Measurements from ENCODE around the gene KCND3.
"Not testable (repeated sequence)": the region's sequence is repeated elsewhere in the genome, so short reads cannot be mapped to it uniquely, and the experiment has no call there.

Gene KCND3

DNA sequence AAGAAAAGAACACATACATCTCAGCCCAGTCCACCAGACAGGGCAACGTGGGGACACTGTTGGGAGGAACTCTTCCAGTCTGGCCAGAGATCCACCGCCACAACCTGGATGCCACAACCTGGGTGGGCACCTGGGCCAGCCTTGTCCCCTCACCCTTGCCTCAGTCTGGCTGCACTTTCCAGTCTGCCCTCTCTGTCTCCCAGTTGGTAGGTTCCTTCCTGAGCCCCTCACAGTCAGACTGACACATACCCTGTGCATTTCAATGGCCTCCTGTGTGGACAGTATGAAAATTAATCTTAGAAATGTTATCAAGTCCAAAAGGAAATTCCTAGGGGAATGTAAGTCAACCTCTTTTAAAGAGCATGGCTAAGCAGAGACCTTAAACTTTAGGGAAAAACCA lies 184.2 kb downstream of the KCND3 start:
- H3K27ac Mint-ChIP-seq: no peak overlapping the region
- H3K36me3 Mint-ChIP-seq (ENCODE audit: low read depth): no peaks in the 10 kb centered on the region
- no peak for ATAC-seq
- H3K9me3 Mint-ChIP-seq: no peaks in the 10 kb centered on the region
- no peaks in the 10 kb centered on the region for H3K4me1 Mint-ChIP-seq
- no peak overlapping the region for H3K4me3 Mint-ChIP-seq
- no peaks in the 10 kb centered on the region for H3K27me3 Mint-ChIP-seq
- DNase-seq: no peak

DNA sequence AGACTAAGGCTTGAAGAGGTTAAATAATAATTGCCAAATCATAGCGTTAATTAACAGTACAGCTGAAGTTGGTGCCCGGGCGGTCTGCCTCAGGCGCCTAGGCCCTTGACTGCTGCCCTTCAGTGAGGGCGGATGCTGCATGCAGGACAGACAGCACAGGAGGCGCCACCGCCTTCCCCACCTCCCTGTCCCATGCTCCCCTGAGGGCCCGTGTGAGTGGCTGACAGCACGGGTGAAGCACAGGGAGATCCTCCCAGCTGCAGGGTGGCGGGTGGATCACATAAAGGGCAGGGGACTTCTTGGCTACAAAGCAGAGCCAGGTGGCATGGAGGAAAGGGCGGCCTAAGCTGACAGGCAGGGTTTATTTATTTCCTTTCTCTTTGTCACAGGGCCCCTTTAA lies 184.7 kb downstream of the KCND3 start:
- Mint-ChIP-seq H3K27ac (no peak overlapping the region), H3K4me1 (no peaks in the 10 kb centered on the region), H3K36me3 (ENCODE audit: low read depth) (no peaks in the 10 kb centered on the region), H3K9me3 (no peaks in the 10 kb centered on the region), H3K4me3 (no peak overlapping the region), H3K27me3 (no peaks in the 10 kb centered on the region)
- ATAC-seq (no peak), DNase-seq (no peak)

DNA sequence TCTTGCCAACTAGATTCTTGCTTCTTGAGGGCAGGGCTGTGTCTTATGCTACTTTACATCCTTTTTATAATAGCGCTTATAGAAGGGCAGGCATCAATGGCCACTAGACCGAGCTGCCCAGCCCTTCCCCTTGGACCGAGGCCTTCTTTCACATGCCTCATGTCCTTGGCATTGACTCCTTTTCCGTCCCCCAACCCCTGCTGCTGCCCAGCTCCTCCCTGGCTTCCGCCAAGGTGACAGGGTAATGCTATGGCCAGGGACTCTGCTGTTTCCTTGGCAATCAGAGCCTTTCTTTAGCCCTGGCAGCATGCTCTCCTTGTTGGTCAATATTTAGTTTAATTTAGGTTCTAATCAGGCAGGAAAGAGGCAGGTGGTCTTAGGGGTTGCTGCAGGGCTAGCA lies 185.5 kb downstream of the KCND3 start:
- H3K27ac Mint-ChIP-seq: no peak overlapping the region
- ATAC-seq: no peak
- H3K4me3 Mint-ChIP-seq: no peak overlapping the region
- H3K4me1 Mint-ChIP-seq: no peaks in the 10 kb centered on the region
- no peaks in the 10 kb centered on the region for H3K36me3 Mint-ChIP-seq (ENCODE audit: low read depth)
- peaks cover 5% of the 10 kb centered on the region for H3K27me3 Mint-ChIP-seq
- no peak for DNase-seq
- no peaks in the 10 kb centered on the region for H3K9me3 Mint-ChIP-seq

DNA sequence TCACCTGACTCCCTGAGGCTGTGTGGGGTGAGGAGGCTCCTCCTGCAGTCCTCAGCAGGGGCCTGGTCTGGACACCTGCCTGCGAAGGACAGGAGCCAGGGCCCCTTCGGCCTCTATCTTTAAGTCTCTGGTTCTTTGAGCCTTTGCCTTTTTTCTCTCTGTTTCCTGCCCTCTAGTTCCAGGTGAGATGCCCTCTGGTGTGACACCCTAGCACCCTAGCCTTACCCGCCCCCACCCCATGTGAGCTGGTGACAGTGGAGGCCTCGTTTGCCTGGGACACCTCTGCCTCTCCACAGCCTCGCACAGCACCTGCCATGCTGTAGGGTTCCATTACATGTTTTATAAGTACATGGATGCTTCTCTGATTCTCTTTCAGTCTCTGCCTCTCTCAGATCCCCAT lies 186.5 kb downstream of the KCND3 start:
- H3K36me3 Mint-ChIP-seq (ENCODE audit: low read depth): no peaks in the 10 kb centered on the region
- peaks cover 6% of the 10 kb centered on the region for H3K27me3 Mint-ChIP-seq

DNA sequence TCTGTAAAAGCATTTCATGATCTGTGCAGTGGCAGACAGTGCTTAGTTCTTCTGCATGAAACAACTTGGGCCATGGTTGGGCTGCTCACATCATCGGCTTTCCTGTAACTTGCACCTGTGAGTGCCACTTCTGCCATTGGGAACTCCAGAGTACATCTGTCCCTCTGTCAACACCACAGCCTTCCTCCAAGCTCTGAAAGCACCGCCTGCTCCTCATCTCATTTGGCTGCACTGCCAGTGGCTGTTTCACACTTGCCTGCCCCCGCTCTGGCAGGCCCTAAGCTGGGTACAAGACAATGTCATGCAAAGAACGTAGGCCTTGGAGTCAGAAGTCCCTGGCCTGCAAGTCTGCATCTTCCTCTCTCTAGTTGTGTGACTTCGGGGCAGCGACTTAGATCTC lies 187.4 kb downstream of the KCND3 start:
- Mint-ChIP-seq H3K27me3 (peaks cover 6% of the 10 kb centered on the region), H3K4me3 (no peak overlapping the region)

More for the DNA sequence above, 186.5 kb downstream of the KCND3 start:
- no peak for ATAC-seq
- DNase-seq: no peak
- H3K27ac Mint-ChIP-seq: no peak overlapping the region
- no peak overlapping the region for H3K4me3 Mint-ChIP-seq
- H3K9me3 Mint-ChIP-seq: no peaks in the 10 kb centered on the region
- no peaks in the 10 kb centered on the region for H3K4me1 Mint-ChIP-seq

DNA sequence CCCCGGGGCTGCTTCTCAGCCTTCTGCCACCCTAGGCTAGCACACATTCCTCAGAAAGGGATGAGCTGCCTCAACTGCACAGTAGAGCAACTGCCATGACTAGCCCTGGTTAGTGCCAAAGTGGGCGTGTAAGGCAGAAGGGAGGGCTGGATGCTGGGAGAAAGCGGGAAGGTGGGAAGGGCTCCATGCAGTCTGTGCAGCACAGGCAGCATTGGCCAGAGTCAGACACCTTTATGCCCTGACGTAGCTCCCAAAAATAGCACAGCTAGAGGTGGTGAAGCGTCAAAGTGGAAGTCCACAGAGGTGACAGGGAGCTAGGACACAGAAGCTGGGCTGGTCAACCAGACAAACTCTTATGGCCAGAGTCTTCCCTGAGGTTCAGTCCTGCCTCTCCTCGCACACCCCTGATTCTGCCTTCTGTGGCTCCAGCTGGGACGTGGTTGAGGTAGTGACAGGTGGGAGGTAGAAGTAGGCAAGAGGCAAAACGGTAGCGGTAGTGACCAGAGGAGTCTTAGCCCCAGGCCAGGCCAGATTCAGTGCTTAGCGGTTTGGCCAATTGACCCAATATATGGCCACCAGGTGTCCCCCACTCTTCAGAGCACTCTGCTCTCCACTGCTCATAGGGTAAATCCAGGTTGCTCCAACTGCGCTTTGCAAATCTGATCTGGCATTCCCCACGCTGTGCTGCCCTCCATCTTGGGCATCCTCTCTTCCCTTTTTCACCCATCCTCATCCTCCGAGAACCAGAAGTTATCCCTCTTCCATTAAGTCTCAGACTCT lies 188.2 kb downstream of the KCND3 start:
- no peak overlapping the region for H3K27ac Mint-ChIP-seq
- ATAC-seq (no peak), DNase-seq (no peak)
- no peaks in the 10 kb centered on the region for H3K36me3 Mint-ChIP-seq (ENCODE audit: low read depth)
- H3K4me3 Mint-ChIP-seq: no peak overlapping the region
- no peaks in the 10 kb centered on the region for H3K4me1 Mint-ChIP-seq
- H3K27me3 Mint-ChIP-seq: peaks cover 6% of the 10 kb centered on the region
- H3K9me3 Mint-ChIP-seq: no peaks in the 10 kb centered on the region

More for the DNA sequence above, 187.4 kb downstream of the KCND3 start:
- Mint-ChIP-seq H3K9me3 (no peaks in the 10 kb centered on the region), H3K4me1 (no peaks in the 10 kb centered on the region), H3K36me3 (ENCODE audit: low read depth) (no peaks in the 10 kb centered on the region), H3K27ac (no peak overlapping the region)
- DNase-seq (no peak), ATAC-seq (no peak)

DNA sequence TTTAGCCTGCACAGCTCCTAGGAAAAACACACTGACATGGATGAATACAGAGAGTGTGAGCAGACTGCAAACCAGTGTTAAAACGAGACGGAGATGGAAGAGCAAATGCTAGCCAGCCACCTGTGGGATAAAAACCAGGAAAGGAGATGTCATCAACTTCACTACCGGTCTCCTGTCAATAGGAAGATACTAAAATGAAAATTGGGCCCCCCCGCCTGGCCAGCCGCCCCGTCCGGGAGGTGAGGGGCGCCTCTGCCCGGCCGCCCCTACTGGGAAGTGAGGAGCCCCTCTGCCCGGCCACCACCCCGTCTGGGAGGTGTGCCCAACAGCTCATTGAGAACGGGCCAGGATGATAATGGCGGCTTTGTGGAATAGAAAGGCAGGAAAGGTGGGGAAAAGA lies 189.7 kb downstream of the KCND3 start:
- H3K9me3 Mint-ChIP-seq; H3K36me3 Mint-ChIP-seq (ENCODE audit: low read depth); H3K27ac Mint-ChIP-seq; ATAC-seq; H3K27me3 Mint-ChIP-seq; H3K4me3 Mint-ChIP-seq; DNase-seq; H3K4me1 Mint-ChIP-seq: not testable (repeated sequence)

DNA sequence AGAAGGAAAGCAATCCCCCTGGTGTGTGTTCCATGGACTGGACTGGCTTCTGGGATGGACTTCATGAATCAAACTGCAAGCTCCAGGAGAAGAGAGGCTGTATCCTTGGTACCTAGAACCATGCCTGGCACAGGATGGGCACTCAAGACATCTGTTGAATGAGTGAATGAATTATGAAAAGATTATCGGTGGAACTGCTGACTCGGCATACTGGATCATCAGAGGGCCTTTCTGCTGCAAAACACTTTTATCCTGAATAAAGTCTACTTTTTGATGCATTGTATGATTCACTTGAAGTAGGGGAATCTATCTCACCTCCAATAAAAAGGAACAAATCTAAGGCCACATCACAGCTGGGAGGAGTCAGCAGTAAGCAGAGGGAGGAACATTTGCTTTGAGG lies 190.9 kb downstream of the KCND3 start:
- Mint-ChIP-seq H3K4me1 (no peaks in the 10 kb centered on the region), H3K4me3 (no peak overlapping the region), H3K27me3 (peaks cover 6% of the 10 kb centered on the region), H3K9me3 (no peaks in the 10 kb centered on the region), H3K27ac (no peak overlapping the region), H3K36me3 (ENCODE audit: low read depth) (no peaks in the 10 kb centered on the region)
- no peak for ATAC-seq
- DNase-seq: no peak

DNA sequence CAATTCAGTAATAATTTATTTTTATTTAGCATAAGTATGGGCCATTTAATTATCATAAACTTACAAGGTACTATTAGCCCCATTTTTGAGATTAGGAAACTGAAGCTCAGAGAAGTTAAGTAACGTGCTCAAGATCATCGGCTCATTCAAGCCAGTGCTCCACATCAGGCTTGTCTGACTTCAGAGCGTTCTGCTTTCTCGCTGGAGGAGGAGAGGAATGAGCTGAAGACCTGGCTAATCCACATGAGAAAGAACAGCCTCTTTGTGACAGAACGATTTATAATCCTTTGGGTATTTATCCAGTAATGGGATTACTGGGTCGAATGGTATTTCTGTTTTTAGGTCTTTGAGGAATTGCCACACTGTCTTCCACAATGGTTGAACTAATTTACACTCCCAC lies 194.1 kb downstream of the KCND3 start:
- no peak for ATAC-seq
- DNase-seq: no peak
- Mint-ChIP-seq H3K27ac (no peak overlapping the region), H3K27me3 (peaks cover 16% of the 10 kb centered on the region), H3K4me3 (no peak overlapping the region), H3K9me3 (no peaks in the 10 kb centered on the region), H3K36me3 (ENCODE audit: low read depth) (no peaks in the 10 kb centered on the region), H3K4me1 (no peaks in the 10 kb centered on the region)

DNA sequence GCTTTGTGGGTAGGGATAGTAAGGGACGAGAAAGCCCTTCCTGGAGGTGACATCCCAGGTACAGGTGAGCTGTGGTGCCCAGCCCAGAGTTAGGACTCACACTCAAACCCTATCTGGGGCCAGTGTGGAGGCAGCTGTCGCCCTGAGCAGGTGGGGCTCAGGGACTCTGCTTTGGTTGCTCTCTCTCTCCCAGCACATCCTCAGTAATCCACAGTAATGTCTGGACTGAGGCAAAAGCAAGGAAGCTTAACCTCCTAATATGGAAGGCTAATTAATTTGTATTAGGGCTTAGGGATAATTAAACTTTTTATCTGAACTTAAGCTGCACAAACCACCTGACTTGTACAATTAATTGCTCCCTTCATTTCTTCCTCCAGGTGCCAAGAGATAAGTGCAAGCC lies 195.5 kb downstream of the KCND3 start:
- H3K4me1 Mint-ChIP-seq: no peaks in the 10 kb centered on the region
- H3K27me3 Mint-ChIP-seq: peaks cover 10% of the 10 kb centered on the region
- no peak overlapping the region for H3K4me3 Mint-ChIP-seq

DNA sequence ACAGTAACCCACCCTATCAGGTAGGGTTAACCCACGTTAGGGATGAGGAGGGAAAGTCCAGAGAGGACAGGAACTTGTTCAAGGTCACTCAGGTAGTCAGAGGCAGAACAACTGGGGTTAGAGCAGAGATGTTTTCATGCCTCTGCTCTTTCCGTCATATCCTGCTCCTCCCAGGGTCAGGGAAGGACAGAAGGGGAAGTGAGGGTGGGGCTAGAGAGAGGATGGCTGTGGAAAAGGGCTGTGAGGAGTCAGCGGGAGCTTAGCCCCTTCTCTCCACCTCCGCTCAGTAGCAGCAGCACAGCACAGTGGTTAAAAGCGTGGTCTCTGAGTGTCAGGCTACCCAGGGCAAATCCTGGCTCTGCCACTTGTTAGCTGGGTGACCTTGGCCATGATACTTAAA lies 197.2 kb downstream of the KCND3 start:
- Mint-ChIP-seq H3K27me3 (peaks cover 10% of the 10 kb centered on the region), H3K4me3 (no peak overlapping the region), H3K4me1 (no peaks in the 10 kb centered on the region), H3K9me3 (no peaks in the 10 kb centered on the region), H3K36me3 (ENCODE audit: low read depth) (no peaks in the 10 kb centered on the region), H3K27ac (no peak overlapping the region)
- ATAC-seq (no peak), DNase-seq (no peak)

More for the DNA sequence above, 195.5 kb downstream of the KCND3 start:
- H3K27ac Mint-ChIP-seq: no peak overlapping the region
- no peaks in the 10 kb centered on the region for H3K36me3 Mint-ChIP-seq (ENCODE audit: low read depth)
- no peak for ATAC-seq
- no peak for DNase-seq
- H3K9me3 Mint-ChIP-seq: no peaks in the 10 kb centered on the region

DNA sequence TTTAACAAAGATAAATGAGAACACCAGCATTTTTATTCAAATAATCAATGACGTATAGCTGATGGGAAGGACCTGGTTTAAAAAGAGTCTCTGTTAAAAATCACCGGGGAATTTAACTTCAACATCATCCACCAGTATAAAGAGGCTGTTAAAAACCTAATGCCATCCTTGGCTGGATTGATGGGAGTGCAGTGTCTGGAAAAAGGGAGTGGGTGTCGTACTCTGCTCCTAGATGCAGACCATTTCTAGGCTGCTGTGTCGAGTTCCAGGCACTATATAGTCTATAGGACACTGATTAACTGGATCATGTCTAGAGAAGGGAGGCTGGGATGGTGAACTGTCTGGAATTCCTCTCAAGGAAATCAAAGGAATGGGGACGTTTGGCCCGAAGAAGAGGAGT lies 197.7 kb downstream of the KCND3 start:
- Mint-ChIP-seq H3K27me3 (peaks cover 10% of the 10 kb centered on the region), H3K27ac (no peak overlapping the region), H3K4me1 (no peaks in the 10 kb centered on the region), H3K4me3 (no peak overlapping the region), H3K9me3 (no peaks in the 10 kb centered on the region), H3K36me3 (ENCODE audit: low read depth) (no peaks in the 10 kb centered on the region)
- no peak for DNase-seq
- ATAC-seq: no peak

DNA sequence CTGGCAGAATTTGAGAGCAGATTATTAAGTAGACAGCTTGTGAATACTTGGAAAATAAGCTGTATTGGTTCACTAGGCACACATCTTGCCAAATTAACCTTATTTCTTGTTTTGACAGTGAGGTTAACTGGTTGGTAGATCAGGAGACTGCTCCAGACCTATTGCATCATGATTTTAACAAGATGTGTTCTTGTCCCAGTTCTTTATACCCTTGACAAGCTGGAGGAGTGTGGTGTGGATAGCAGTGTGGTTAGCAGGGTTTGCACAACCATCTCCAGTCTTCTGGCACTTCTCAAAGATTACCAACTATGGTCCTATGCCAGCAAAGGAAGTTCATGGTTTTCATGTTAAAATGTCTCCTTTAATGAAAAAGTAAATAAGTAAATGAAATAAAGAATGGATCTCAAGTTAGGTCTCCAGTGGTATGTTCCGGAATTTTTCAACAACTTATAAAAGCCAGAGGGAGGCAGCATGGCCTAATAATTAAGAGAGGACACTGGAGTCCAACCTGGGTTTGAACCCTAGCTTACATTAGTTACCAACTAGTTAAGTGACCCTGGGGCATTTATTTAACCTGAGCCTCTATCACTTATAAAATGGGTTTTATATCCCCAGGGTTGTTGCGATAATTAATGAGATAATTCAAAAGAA lies 199.7 kb downstream of the KCND3 start:
- H3K27me3 Mint-ChIP-seq: peaks cover 13% of the 10 kb centered on the region
- no peak overlapping the region for H3K27ac Mint-ChIP-seq
- no peak for DNase-seq
- no peaks in the 10 kb centered on the region for H3K9me3 Mint-ChIP-seq
- no peaks in the 10 kb centered on the region for H3K4me1 Mint-ChIP-seq
- no peaks in the 10 kb centered on the region for H3K36me3 Mint-ChIP-seq (ENCODE audit: low read depth)
- no peak overlapping the region for H3K4me3 Mint-ChIP-seq
- ATAC-seq: no peak

DNA sequence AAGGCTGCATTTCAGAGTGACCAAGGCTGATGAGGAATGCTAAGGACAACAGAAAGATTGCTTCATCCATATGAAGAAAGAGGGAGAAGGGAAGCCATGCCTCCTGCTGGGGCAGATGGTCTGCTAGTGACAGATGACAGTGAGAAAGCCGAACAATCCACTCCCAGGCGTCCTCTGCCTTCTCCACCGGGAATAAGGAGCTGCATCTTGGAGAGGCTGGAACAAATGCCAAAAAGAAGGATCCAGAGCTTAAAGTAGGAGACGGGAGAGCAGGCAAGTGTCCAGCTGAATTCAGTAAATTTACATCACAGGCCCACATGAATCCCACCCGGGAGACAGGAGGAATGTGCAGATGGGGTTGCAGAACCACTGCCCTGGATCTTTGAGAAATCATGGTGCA lies 200.3 kb downstream of the KCND3 start:
- no peaks in the 10 kb centered on the region for H3K9me3 Mint-ChIP-seq
- no peak overlapping the region for H3K27ac Mint-ChIP-seq
- ATAC-seq (no peak), DNase-seq (no peak)
- H3K4me3 Mint-ChIP-seq: no peak overlapping the region
- peaks cover 13% of the 10 kb centered on the region for H3K27me3 Mint-ChIP-seq
- H3K36me3 Mint-ChIP-seq (ENCODE audit: low read depth): no peaks in the 10 kb centered on the region
- H3K4me1 Mint-ChIP-seq: no peaks in the 10 kb centered on the region

DNA sequence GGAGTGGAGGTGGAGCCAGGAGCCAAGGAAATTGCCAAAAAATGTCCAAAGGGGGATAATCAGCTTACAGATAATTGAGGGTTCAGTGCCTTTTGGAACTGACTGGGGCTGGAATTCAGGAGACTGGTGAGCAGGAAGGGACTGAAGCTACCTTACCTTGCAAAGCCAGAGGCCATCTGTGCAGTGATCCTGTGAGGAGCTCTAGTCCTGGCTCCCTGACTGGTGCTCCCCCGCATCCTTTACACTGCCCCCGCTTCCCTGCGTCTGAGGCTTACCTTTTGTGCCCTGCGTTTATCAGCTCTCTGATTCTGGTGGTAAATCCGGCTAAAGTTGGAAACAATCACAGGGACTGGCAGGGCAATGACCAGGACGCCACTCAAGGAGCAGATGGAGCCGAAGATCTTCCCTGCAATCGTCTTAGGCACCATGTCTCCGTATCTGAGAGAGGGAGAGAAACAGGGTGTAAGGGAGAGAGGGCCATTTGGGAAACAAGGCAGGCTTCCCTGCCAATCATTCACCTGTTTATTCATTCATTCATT lies 202.7 kb downstream of the KCND3 start:
- DNase-seq: no peak
- Mint-ChIP-seq H3K4me3 (no peak overlapping the region), H3K9me3 (no peaks in the 10 kb centered on the region), H3K4me1 (no peaks in the 10 kb centered on the region), H3K27me3 (peaks cover 4% of the 10 kb centered on the region), H3K36me3 (ENCODE audit: low read depth) (no peaks in the 10 kb centered on the region), H3K27ac (no peak overlapping the region)
- ATAC-seq: no peak

All from activated naive CD8-positive, alpha-beta T cell treated with anti-CD3 and anti-CD28 coated beads, Interleukin-2, amount 50 U/mL, for 24 hours (primary cell).